HepG2 (cell line): Measurements from ENCODE around the gene BRMS1. TPM values are rescaled to one million over a fixed set of nuclear protein-coding genes. Genes with fewer than 3 reads are reported as not detected.

Source experiments
- ARNT2 ChIP-seq: sonication (generic); formaldehyde crosslinking; IDR thresholded peaks from 2 replicates; pipeline ENCODE4 v1.8.0; 2022; ENCODE audit warnings: mild to moderate bottlenecking, low read depth, missing genetic modification reagents, moderate library complexity
- FOSL2 ChIP-seq: sonication (generic); formaldehyde crosslinking; IDR thresholded peaks from 2 replicates; pipeline ENCODE4 v1.4.0; 2020; ENCODE audit warnings: missing genetic modification reagents
- MIXL1 ChIP-seq: IDR thresholded peaks from 2 replicates; pipeline ENCODE4 v1.6.1; 2016
- NCOR1 ChIP-seq: fragments of 200-600 bp; sonication (generic); IDR thresholded peaks from 2 replicates; pipeline ENCODE4 v1.7.0; 2017; ENCODE audit warnings: antibody characterized with exemption, low read length, borderline replicate concordance
- SMC3 ChIP-seq: IDR thresholded peaks from 2 replicates; pipeline ENCODE4 v1.6.1; 2011; ENCODE audit warnings: low read length, improper control_type of control experiment
- STAG1 ChIP-seq: sonication (generic); formaldehyde crosslinking; IDR thresholded peaks from 2 replicates; pipeline ENCODE4 v1.4.0; 2020; ENCODE audit warnings: missing genetic modification reagents
- ZNF44 ChIP-seq: sonication (generic); formaldehyde crosslinking; IDR thresholded peaks from 2 replicates; pipeline ENCODE4 v1.5.1; 2020; ENCODE audit warnings: mild to moderate bottlenecking, missing genetic modification reagents
- polyA plus RNA-seq, 8 experiments: library from polyadenylated mRNA; depleted of rRNA in 3 of 8; stranded (reverse) in 7 of 8; unstranded in 1 of 8; fragments of >200 nt; fragmentation: Illumina TruSeq in 4 of 8; extraction: Trizol in 4 of 8; gene quantifications; 2 replicates each; pipeline versions ENCODE4 v1.2.1 to v1.2.3, GENCODE V29; 2011 to 2016; ENCODE audit warnings: low read depth in 4 of 8, missing spikeins in 1 of 8, mixed read lengths in 1 of 8; ENCODE audit not compliant: insufficient read depth in 1 of 8
- total RNA-seq, 5 experiments: library from RNA; depleted of rRNA; stranded (reverse); fragments of >200 nt; fragmentation: Illumina TruSeq; extraction: Trizol; gene quantifications; 2 replicates each; pipeline ENCODE4 v1.2.3, GENCODE V29; 2016; ENCODE audit warnings: low read depth in 1 of 5
- TF ChIP-seq, protein P1 (sequence below): sonication (generic); formaldehyde crosslinking; IDR thresholded peaks from 2 replicates; pipeline ENCODE4 v1.5.1; 2020; ENCODE audit warnings: missing genetic modification reagents, mild to moderate bottlenecking, borderline replicate concordance
- TF ChIP-seq, protein P2 (sequence below): sonication (generic); formaldehyde crosslinking; IDR thresholded peaks from 2 replicates; pipeline ENCODE4 v1.4.0; 2020; ENCODE audit warnings: mild to moderate bottlenecking, low read depth, missing genetic modification reagents
- TF ChIP-seq, protein P3 (sequence below): sonication (generic); formaldehyde crosslinking; IDR thresholded peaks from 2 replicates; pipeline ENCODE4 v1.8.0; 2023; ENCODE audit warnings: mild to moderate bottlenecking, missing genetic modification reagents

BRMS1 gene
- total and polyA plus RNA-seq, 2 of the 13 experiments (the other 11 are each of a cell fraction or from before 2014, with no cell fraction given), result 15.8 to 55.7 TPM

DNA sequence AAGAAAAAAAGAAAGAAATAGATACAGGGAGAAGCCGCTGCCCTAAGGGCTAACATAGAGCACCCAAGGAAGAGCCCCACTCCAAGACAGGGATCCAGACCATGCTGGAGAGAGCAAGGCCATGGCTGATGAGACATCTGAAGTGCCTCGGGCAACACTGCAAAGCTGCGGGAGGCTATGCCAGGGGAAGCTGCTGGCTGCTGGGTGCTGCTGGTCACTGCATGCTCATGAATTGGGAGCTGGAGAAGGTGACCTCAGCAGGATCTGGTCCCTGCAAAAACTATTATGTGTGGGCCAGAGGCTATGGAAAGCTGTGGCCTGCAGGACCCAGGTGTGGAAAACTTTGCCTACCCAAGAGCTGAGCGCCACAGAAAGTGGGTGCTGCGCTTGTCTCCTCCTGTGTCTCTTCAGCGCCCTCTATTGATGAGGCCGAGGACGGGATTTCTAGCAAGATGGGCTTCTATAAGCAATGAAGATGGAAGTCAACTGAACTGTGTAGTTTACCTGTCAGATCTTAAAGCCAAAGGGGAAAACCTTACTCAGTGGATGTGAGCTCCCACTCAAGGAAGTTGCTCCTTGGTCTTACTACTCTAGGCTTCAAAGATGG, 44.0 kb upstream of the BRMS1 start (continued):
- peak; percentile 13; the same call in 1 of the 2 replicates for TF ChIP-seq SMC3
- TF ChIP-seq STAG1 (CRISPR knock-in tag), result peak; percentile 64
- 0 out of 2 replicates have a peak, but pooled peaks have one; percentile 4 for TF ChIP-seq FOSL2 (CRISPR knock-in tag)
- TF ChIP-seq, protein P1, sequence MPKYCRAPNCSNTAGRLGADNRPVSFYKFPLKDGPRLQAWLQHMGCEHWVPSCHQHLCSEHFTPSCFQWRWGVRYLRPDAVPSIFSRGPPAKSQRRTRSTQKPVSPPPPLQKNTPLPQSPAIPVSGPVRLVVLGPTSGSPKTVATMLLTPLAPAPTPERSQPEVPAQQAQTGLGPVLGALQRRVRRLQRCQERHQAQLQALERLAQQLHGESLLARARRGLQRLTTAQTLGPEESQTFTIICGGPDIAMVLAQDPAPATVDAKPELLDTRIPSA (CRISPR knock-in tag), result no peak
- TF ChIP-seq ARNT2 (CRISPR knock-in tag), result 0 out of 2 replicates have a peak, but pooled peaks have one; percentile 34
- TF ChIP-seq MIXL1 (CRISPR knock-in tag), result 0 out of 2 replicates have a peak, but pooled peaks have one; percentile 34
- TF ChIP-seq, protein P2, sequence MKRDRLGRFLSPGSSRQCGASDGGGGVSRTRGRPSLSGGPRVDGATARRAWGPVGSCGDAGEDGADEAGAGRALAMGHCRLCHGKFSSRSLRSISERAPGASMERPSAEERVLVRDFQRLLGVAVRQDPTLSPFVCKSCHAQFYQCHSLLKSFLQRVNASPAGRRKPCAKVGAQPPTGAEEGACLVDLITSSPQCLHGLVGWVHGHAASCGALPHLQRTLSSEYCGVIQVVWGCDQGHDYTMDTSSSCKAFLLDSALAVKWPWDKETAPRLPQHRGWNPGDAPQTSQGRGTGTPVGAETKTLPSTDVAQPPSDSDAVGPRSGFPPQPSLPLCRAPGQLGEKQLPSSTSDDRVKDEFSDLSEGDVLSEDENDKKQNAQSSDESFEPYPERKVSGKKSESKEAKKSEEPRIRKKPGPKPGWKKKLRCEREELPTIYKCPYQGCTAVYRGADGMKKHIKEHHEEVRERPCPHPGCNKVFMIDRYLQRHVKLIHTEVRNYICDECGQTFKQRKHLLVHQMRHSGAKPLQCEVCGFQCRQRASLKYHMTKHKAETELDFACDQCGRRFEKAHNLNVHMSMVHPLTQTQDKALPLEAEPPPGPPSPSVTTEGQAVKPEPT (CRISPR knock-in tag), result no peak
- no peak for TF ChIP-seq ZNF44 (CRISPR knock-in tag)
- TF ChIP-seq, protein P3, sequence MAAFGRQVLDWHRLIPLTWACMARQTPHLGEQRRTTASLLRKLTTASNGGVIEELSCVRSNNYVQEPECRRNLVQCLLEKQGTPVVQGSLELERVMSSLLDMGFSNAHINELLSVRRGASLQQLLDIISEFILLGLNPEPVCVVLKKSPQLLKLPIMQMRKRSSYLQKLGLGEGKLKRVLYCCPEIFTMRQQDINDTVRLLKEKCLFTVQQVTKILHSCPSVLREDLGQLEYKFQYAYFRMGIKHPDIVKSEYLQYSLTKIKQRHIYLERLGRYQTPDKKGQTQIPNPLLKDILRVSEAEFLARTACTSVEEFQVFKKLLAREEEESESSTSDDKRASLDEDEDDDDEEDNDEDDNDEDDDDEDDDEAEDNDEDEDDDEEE (CRISPR knock-in tag), result 0 out of 2 replicates have a peak, but pooled peaks have one; percentile 47
- TF ChIP-seq NCOR1, result no peak
